ENCODE data around the gene GALNT2. TPM values are rescaled to one million over a fixed set of nuclear protein-coding genes. Genes with fewer than 3 reads are reported as not detected.

GALNT2 gene
- total and polyA plus RNA-seq, 10 of the 15 experiments (the other 5 are each of a cell fraction or from before 2014, with no cell fraction given): 0.52 to 27.7 (median 16.3) TPM

- TF ChIP-seq ZBTB4 (CRISPR knock-in tag; IDR thresholded peaks at IDR 0.05) (no peak), IRF3 (IDR thresholded peaks at IDR 0.05) (no peak), ZNF384 (IDR thresholded peaks at IDR 0.05; ENCODE audit: borderline replicate concordance, low read depth, low read length) (no peak), POU2F2 (IDR thresholded peaks at IDR 0.05; ENCODE audit: borderline replicate concordance, low read depth, low read length) (no peak), ZNF592 (IDR thresholded peaks at IDR 0.05) (0 out of 2 replicates have a peak, but pooled peaks have one; percentile 30), RBBP5 (conservative IDR thresholded peaks at IDR 0.05) (no peak), ZBTB11 (CRISPR knock-in tag; IDR thresholded peaks at IDR 0.05) (no peak), ZSCAN29 (IDR thresholded peaks at IDR 0.05) (no peak)
These were observed 85.0 kb downstream of the GALNT2 start (continued) for GRCh38 chr1:230151924-230152468.
